Liver (tissue), 3 donors: ENCODE measurements around the gene ZNHIT6.

Experiments
- CTCF ChIP-seq: fragments of 150-350 bp; IDR thresholded peaks from 2 replicates; pipeline ENCODE4 v1.5.1; 2017; ENCODE audit warnings: improper control_type of control experiment, low read depth, low read length; ENCODE audit not compliant: missing input control
- EGR1 ChIP-seq, 2 donors: IDR thresholded peaks; 2 replicates each; pipeline ENCODE4 v1.6.1; 2016 to 2018; ENCODE audit warnings: antibody characterized with exemption in 2 of 2, low read depth in 2 of 2
- HNF4G ChIP-seq: IDR thresholded peaks from 2 replicates; pipeline ENCODE4 v1.6.1; 2016; ENCODE audit warnings: antibody characterized with exemption
- JUND ChIP-seq, 2 donors: IDR thresholded peaks; 2 replicates each; pipeline ENCODE4 v1.6.1; 2016; ENCODE audit warnings: antibody characterized with exemption in 2 of 2
- RAD21 ChIP-seq, 2 donors: IDR thresholded peaks; 2 replicates each; pipeline ENCODE4 v1.6.1; 2016; ENCODE audit warnings: antibody characterized with exemption in 2 of 2, mild to moderate bottlenecking in 2 of 2
- REST ChIP-seq: IDR thresholded peaks from 2 replicates; pipeline ENCODE4 v1.6.1; 2016; ENCODE audit warnings: antibody characterized with exemption, mild to moderate bottlenecking
- RXRA ChIP-seq, 2 donors: IDR thresholded peaks; 2 replicates each; pipeline ENCODE4 v1.6.1; 2017 to 2018; ENCODE audit warnings: antibody characterized with exemption in 2 of 2, mild to moderate bottlenecking in 1 of 2
- SP1 ChIP-seq: IDR thresholded peaks from 2 replicates; pipeline ENCODE4 v1.6.1; 2018; ENCODE audit warnings: antibody characterized with exemption, mild to moderate bottlenecking
- YY1 ChIP-seq: IDR thresholded peaks from 2 replicates; pipeline ENCODE4 v1.6.1; 2016; ENCODE audit warnings: antibody characterized with exemption, mild to moderate bottlenecking
- donor health status: healthy.
- donor health status: healthy.

- TF ChIP-seq CTCF (no peak), RXRA (IDR thresholded peaks at IDR 0.05) (no peak), JUND (IDR thresholded peaks at IDR 0.05) (no peak), HNF4G (no peak), SP1 (no peak), RAD21 (IDR thresholded peaks at IDR 0.05) (no peak), REST (no peak), YY1 (no peak), EGR1 (IDR thresholded peaks at IDR 0.05; ENCODE audit: low read depth in 2 of 2) (no peak)
Measured at GRCh38 chr1:85656256-85656655, 52.0 kb downstream of the ZNHIT6 start.
